HG03060 (cell line): ENCODE measurements around the gene C1orf35.

Experiments used
- ATAC-seq: cut with Tn5 transposase; IDR thresholded peaks from one replicate; pipeline ENCODE4 v1.9.1; 2021; ENCODE audit warnings: low read depth, moderate number of reproducible peaks; ENCODE audit not compliant: unreplicated experiment

Gene C1orf35

DNA sequence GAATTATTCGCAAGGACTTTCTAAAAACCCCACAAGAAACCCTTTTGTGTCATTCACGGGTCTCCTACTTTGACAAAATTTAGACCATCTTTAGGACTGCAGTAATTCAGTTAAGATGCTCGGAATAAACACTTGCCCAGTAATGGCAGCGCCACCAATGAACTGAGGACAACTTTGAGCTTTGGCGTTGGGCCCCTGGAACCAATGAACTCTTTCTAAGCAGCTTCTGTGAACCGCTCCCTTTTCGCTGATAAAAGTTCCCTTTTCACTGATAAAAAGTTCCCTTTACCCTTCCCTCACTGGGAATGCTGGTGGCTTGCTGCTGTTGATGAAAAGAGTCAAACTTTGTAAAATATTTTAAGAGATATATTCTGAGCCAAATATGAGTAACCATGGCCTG lies 7.4 kb upstream of the C1orf35 start:
- no peak for ATAC-seq

DNA sequence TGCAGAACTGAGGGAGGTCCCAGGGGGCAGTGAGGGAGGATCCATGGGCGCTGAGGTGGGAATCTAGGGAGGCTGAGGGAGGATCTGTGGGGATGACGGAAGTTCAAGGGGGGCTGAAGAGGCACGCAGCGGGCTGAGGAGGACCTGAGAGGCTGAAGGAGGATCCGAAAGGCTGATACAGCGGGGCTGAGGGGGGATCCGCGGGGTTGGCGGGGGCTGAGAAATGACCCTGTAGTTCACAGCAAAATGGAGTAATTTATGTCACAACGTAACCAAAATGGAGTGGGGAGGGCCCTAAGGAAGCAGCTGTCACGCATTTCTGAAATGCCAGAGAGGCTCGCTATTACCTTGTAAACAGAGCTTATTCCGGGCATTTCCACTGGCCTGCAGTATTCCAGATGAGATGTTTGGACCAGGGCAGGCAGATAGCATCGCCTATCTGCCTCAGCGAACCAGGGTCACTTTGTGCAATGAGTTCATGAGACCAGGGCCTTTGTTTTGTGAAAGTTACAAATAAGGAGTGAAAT lies 6.9 kb upstream of the C1orf35 start:
- ATAC-seq = no peak

DNA sequence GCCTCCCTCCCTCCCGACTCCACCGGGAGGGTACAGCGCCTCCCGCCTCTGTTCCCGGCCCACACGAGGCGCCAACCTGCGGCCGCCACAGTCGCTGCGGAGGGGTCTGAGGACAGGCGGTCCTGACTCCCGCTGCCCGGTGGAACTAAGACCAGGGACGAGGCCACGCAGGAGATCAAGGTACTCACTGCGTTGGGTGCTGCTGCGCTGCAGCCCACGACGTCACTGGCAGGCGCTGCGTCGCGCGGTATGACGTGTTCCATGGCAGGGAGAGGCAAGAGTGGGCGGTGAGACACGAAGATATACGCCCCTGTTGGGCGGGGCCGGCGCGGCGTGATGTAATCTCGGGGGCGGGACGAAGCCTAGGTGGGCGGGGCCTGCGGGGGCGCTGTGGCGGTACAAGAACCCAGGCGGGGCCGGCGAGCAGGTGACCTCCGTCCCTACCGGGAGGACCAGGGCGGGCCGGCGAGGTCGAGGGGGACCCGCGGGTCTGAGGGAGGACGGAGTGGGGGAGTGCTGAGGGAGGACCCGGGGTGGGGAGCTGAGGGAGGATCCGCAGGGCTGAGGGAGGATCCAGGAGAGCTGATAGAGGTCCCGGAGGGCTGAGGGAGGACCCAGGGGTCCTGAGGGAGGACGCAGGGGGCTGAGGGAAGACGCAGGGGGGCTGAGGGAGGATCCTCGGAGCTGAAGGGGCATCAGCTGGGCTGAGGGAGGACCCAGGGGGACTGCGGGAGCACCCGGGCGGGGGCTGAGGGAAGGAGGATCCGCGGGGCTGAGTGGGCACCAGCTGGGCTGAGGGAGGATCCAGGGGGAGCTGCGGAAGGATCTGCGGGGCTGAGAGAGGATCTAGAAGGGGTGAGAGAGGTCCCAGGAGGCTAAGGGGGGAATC lies 6.2 kb upstream of the C1orf35 start, which contains the start of gene MRPL55:
MRPL55 (minus strand) TSS at position 227 of the 889 bp plus-strand sequence. CDS start 1,039 bp downstream, outside the sequence.
- ATAC-seq = peak; percentile 84

DNA sequence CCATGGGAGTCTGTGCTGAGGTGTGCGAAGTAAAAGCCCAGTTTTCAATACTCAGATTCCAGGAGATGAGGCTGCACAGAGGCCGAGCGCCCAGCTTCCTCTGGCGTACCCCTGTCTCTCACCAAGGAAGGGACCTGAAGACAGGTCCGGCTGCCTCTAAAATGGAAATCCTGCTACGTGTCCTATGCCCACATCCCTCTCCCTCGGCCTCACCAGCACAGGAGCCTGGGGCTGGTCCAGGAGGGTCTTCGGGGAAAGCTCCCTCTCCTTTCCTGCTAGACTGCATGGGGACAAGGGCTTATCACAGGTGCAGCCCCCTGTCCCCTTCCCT lies 5.6 kb upstream of the C1orf35 start:
- ATAC-seq = peak; percentile 7

DNA sequence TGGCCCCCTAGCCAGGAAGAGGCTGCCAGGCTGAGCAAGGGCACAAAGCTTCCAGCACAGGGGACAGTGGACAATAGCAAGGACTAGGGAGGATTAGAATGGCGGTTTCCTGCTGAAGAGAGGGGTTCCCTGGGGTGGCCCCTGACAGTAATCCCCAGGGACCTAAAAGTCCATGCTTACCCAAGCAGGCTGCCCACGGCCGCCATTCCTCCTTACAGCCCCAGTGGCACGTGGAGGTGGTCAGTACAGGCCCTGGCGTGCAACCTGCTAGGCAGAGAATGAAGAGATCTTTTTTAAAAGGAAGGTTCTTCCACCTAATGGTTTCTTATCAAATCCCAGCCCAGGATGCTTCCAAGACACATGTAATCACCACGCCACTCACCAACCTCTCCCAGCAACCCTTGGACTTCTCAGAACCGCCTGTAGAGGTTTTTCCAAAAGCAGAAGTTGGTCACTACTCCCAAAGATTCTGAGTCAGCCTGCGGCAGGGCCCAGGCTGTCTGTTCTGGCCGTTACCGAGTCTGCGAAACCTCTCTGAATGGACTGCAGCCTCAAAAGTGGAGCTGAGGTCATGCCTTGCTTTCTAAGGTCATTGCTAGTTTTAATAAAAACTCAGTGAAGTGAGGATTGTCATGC lies 5.0 kb upstream of the C1orf35 start:
- no peak for ATAC-seq

DNA sequence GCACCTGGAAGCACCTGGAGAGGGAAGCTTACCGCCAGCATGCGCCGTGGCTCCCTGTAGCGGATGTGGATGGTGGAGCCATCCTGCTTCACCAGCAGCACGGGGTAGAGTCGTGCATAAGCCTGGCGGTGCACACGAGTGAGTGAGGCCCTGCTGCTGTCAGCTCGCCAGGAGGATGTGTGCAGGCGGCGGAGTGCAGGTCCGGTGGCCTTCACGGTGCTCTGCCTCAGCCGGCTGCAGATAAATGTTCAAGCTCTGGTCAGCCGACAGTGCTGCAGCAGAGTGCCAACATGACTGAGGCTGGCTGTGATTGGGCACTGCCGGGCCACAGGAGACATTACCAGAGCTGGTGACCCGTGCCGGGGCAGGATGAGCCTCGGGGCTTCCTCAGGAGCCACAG lies 4.5 kb upstream of the C1orf35 start:
- ATAC-seq = no peak

DNA sequence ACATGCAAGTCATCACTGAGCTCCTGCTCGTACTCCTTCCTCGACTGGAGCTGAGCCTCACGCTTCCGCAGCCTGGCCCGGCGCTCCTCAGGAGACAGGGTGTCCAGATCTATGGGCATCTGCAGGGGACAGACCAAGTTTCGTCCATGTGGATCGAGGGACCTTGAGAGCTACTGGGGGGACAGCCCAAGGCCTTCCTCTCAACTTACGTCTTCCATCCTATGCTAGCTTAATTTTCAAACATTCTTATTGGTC lies 3.6 kb upstream of the C1orf35 start:
- no peak for ATAC-seq

DNA sequence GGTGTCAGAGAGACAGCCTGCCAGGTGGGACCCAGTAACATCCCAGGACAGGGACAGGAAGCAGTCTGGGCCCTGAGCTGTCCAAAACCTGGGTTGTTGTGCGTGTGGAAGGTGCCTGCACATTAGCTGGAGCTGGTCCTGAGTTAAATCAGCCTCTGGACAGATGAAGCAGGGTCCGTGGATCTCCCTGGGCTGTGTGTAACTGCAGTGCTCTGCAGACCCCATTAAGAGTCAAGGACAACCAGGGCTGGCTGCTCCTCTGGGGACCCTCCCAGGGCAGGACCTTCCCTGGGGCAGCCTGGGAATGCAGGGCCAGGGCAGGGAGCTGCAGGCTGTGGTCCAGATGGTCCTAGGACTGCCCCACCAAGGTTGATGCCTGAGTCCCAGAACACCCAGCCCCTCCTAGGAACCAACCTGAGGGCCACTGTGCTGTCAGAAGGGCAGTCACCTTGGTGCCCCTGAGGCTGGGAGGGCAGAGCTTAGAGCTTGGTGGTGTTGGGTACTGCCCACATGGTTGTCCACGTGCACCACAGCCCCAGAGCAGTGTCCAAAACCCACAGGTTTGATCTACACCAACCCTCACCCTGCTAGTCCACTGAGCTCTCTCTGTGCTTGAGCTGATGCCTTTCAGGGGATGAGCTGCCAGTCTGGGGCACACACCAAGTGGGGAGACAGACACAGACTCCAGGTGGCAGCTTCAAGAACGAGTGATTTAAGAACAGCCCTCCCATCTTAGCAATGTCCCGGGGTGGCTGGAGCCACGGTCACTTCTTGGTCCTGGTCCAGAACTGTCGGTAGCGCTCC lies 3.1 kb upstream of the C1orf35 start:
- no peak for ATAC-seq

DNA sequence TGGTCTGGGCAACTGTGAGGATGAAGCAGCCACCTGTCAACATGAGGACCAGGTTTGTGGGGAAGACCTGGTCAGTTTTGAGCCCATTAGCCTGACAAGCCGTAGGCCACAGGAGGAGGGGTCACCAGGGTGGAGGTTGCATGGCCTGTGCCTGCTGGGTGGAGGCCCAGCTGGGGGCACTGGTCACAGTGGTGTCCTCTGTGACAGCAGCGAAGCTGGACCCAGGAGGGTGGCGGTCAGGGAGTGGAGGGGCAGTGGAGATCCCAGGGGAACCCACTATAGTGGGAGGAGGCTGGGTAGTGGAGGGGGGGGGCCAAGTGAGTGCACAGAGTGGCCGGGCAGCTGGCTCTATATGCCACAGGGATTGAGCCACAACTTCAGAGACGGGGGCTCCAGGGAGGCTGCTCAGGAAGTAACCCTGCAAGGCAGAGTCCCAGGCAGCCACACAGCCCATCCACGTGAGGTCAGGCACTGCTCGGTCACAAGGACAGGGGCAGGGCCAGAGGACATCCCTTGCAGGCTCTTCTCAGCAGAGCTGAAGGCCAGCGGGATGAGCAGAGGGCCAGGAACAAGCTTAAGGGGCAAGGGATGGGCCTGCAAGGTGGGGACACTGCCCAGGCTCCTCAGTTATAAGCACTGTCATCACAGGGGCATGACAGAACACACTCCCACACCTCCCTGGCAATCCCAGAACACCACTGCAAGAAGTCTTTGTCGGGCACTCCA lies 2.3 kb upstream of the C1orf35 start:
- no peak for ATAC-seq

DNA sequence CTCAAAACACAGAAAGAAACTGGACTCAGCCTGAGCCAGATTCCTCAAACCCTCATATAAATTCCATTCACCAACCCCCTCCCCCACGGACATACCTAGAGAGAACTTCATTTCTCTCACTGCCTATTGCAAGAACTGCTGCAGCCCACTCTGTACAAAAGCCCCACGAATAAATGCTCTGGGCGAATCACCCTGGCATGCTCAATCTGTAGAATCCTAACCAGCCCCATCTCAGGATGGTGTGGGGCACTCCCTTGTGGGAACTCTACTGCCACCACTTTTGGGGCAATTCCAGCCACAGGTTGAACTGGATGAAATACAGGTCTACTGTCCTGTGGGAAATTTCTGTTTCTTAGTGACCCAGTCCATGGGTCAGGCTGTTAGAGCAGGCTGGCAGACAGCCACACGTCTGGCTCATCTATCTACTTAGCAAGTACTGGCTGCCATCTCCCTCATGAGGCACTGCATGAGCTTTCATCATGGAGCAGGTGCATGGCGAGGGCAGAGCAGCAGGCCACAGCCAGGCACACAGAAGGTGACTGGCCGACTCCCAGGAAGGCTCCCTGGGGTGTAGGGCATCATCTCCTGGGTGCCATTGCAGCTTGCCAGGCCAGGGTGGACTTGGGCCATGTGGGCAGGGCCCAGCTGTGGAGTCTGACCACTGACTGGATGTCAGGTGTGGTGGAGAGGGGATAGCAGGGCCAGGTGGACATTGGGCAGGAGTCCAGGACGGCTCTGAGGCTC lies 1.6 kb upstream of the C1orf35 start:
- no peak for ATAC-seq

DNA sequence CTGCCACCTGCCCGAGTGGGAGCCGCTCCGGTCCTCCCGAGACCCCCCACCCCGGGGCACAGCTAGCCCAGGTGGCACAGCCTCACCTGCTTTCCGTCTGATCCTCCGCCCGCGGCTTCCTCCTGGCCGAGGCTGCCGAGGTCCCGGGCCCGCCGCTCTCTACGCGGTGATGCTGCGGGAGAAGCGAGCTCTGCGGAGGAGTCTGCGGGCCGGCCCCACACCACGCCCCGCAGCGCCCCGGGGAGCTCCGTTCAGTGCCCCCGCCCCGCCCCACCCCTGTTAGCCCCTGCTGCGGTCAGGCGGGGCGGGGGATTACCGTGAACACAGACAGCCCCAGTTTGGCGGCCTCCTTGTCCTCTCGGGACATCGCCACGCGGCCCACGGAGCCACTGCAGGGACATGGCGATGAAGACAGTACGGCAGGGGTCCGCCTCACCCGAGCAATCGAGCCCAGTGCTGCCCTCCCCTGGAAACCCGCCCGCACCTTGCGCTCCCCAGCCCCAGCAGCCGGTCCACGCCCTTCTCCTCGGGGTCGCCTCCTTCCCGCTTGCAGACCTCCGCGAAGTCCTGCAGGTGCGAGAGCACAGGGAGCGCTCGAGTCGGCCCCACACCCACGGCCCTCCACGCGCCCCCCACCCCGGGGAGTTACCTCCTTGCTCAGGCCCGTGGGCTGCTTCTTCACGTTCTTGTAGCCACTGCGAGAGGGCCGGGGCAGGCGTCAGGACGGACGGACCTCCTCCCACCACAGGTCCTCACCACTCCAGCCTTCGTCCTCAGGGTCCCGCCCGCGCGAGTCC lies 933 bp downstream of the C1orf35 start:
- ATAC-seq = no peak

DNA sequence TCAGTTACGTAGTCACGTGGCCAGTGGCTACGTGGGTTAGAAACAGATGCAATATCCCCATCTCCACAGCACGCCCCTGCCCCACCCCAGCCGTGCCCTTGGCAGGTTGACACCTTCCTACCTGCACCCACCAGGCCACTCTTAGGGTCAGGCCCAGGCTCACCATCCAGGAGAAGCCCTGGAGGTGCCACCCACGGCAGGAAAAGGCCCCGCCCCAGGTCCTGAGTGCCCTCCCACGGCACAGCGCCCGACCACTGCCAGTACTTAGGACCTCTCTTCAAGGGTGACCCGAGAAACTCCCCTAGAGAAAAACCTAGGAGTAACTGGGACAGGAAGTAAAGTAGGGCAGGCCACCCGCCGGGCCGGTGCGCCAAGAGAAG lies 1.5 kb downstream of the C1orf35 start:
- no peak for ATAC-seq

DNA sequence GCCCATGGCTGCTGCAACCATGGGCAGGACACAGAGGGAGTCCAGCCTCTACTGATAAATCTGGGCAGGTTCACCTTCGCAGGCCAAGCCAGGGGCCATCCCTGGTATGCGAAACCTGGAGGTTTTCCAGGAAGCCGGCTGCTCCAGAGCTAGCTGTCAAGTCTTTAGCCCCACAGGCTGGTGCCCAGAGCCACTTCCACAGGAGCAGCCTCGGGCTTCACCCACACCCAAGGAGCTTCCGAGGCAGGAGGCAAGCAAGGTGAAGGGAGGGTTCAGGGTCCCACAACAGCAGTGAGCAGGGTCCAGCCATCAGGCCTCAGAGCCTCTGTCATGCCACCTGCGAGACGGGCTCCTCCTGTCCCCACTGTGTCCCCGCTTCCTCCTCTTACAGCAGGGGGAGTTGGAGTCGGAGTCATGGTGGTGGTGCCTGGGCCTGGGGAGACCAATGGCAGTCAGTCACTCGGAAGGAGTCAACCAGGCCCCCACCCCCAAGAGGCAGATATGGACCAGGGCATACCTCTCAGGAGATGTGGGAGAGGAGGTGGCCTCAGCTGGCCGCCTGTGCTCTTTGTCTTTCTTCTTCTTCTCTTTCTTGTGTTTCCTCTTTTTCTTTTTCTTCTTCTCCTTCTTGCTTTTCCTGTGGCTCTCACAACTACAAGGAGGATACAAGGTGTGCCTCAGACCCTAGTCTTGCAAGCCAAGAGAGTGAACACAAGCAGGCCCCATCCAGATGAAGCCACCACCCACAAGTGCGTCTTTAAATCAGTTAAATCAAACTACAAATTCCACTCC lies 2.1 kb downstream of the C1orf35 start:
- ATAC-seq = no peak

DNA sequence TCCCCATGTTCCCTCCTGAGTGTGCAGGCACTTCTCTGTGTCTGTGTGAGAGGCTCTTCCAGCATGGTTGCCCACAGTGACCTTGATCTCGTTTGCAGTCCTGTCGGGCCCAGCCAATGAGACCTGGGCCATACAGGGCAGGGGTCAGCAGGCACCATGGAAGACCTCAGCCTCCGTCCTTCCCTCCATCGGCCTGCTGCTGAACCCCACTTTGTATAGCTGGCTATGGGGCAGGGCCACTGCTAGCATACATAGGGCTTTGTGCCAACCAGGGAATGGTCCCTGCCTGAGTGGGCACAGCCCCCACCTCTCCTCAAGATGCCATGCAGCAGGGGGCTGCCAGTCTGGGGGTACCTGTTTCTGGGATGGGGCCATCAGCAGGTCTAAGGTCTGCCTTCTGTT lies 3.8 kb downstream of the C1orf35 start:
- no peak for ATAC-seq

DNA sequence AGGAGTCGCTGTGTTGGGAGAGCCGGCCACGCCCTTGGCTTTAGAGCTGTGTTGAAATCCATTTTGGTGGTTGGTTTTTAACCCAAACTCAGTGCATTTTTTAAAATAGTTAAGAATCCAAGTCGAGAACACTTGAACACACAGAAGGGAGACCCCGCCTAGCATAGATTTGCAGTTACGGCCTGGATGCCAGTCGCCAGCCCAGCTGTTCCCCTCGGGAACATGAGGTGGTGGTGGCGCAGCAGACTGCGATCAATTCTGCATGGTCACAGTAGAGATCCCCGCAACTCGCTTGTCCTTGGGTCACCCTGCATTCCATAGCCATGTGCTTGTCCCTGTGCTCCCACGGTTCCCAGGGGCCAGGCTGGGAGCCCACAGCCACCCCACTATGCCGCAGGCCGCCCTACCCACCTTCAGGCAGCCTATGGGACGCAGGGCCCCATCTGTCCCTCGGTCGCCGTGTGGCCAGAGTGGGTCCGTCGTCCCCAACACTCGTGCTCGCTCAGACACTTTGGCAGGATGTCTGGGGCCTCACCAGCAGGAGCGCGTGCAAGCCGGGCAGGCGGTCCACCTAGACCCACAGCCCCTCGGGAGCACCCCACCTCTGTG lies 4.7 kb downstream of the C1orf35 start:
- no peak for ATAC-seq

DNA sequence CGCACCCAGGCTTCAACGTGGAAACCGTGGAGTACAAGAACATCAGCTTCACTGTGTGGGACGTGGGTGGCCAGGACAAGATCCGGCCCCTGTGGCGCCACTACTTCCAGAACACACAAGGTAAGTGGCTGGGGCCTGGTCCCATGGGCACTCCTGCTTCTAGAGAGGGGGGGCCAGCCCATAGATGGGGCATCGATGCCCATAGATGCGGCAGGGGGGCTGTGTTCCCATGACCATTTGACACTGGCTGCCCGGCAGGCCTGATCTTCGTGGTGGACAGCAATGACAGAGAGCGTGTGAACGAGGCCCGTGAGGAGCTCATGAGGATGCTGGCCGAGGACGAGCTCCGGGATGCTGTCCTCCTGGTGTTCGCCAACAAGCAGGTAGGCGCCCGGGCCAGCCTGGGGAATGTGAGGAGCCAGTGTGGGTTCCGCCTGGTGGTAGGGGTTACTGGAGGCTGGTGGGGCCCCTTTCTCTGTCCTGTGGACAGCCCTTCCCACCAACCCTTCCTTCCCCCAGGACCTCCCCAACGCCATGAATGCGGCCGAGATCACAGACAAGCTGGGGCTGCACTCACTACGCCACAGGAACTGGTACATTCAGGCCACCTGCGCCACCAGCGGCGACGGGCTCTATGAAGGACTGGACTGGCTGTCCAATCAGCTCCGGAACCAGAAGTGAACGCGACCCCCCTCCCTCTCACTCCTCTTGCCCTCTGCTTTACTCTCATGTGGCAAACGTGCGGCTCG lies 5.6 kb downstream of the C1orf35 start:
- no peak for ATAC-seq
